HepG2 (cell line): Measurements from ENCODE around the gene TAF6. TPM values are rescaled to one million over a fixed set of nuclear protein-coding genes. Genes with fewer than 3 reads are reported as not detected.

Experiments
- ATAC-seq: fragments of 200-7000 bp; cut with Tn5 transposase; 3 replicates; pipeline ENCODE4 v1.9.1; 2020; ENCODE audit warnings: mild to moderate bottlenecking, moderate library complexity
- BruUV-seq: library from RNA; stranded (reverse); fragments of 400-500 nt; replicated peaks from 2 replicates; lab custom pipeline; 2021; lab: Mats Ljungman, UMichigan
- CTCF ChIA-PET: fragments of 300-600 bp; formaldehyde crosslinking; extraction: SDS; loops from one replicate; lab custom pipeline; 2021; ENCODE audit warnings: low total read pairs, inconsistent platforms, low intra/inter-chr PET ratio; lab: Yijun Ruan, JAX
- POLR2A ChIA-PET: fragments of 350-600 bp; sonication (Branson Sonifier 250); formaldehyde crosslinking; loops from one replicate; lab custom pipeline; 2020; ENCODE audit warnings: antibody characterized with exemption, inconsistent platforms; lab: Yijun Ruan, JAX
- DNase-seq: peaks from one replicate; pipeline ENCODE4 v3.0.0-alpha.2; 2015; ENCODE audit warnings: low spot score
- FAIRE-seq: peaks from 3 replicates; lab custom pipeline; 2011; peaks lifted over from hg19 to GRCh38; lab: Jason Lieb, UNC
- H2AFZ ChIP-seq: one replicate; pipeline ENCODE4 v1.6.1; 2011; ENCODE audit warnings: low read length, inconsistent platforms
- H3K27ac ChIP-seq: fragments of 300-600 bp; 3 replicates; pipeline ENCODE4 v1.8.0; 2011; ENCODE audit warnings: mixed run types, mild to moderate bottlenecking, mixed read lengths, low read length, inconsistent platforms; ENCODE audit not compliant: insufficient read depth; ENCODE audit errors: extremely low read length
- H3K27me3 ChIP-seq, 2 experiments: fragments of 200-600 bp in 1 of 2; 2 replicates in 1 of 2; 3 replicates in 1 of 2; pipeline versions ENCODE4 v1.6.0 to v1.8.0; 2011; ENCODE audit warnings: low read length in 2 of 2, mild to moderate bottlenecking in 2 of 2, moderate library complexity in 2 of 2, inconsistent platforms in 1 of 2; ENCODE audit not compliant: insufficient read depth in 2 of 2, control insufficient read depth in 1 of 2
- H3K36me3 ChIP-seq, 2 experiments: fragments of 200-600 bp in 1 of 2; replicated peaks in 1 of 2; 2 replicates in 1 of 2; 3 replicates in 1 of 2; pipeline versions ENCODE4 v1.5.1 to v1.8.0; 2011; ENCODE audit warnings: low read length in 2 of 2, inconsistent platforms in 1 of 2; ENCODE audit not compliant: insufficient read depth in 2 of 2, control insufficient read depth in 1 of 2
- H3K4me1 ChIP-seq: 2 replicates; pipeline ENCODE4 v1.5.1; 2012; ENCODE audit warnings: low read length, inconsistent platforms; ENCODE audit not compliant: insufficient read depth
- H3K4me2 ChIP-seq: 2 replicates; pipeline ENCODE4 v1.6.0; 2011; ENCODE audit warnings: low read depth, low read length, inconsistent platforms
- H3K4me3 ChIP-seq, 3 experiments: fragments of 200-600 bp in 1 of 3; sonication (generic), shearing (Covaris generic) in 1 of 3; replicated peaks in 1 of 3; 2 replicates each; pipeline ENCODE4 v1.5.1; 2011 to 2016; ENCODE audit warnings: low read length in 3 of 3, inconsistent platforms in 2 of 3, low read depth in 2 of 3, mild to moderate bottlenecking in 2 of 3, control low read depth in 1 of 3, mixed read lengths in 1 of 3; ENCODE audit not compliant: insufficient read depth in 1 of 3
- H3K79me2 ChIP-seq: one replicate; pipeline ENCODE4 v1.6.1; 2011; ENCODE audit warnings: low read length, inconsistent platforms; ENCODE audit not compliant: insufficient read depth
- H3K9ac ChIP-seq: 2 replicates; pipeline ENCODE4 v1.6.0; 2011; ENCODE audit warnings: mild to moderate bottlenecking, low read depth, low read length, inconsistent platforms; ENCODE audit not compliant: insufficient read depth
- H3K9me3 ChIP-seq: 2 replicates; pipeline ENCODE4 v1.5.1; 2012; ENCODE audit warnings: mild to moderate bottlenecking, low read length
- H4K20me1 ChIP-seq: 2 replicates; pipeline ENCODE4 v1.6.0; 2011; ENCODE audit warnings: inconsistent platforms, mild to moderate bottlenecking, low read length, moderate library complexity; ENCODE audit not compliant: insufficient read depth
- CCDC6 ChIP-seq: sonication (generic); formaldehyde crosslinking; IDR thresholded peaks from 2 replicates; pipeline ENCODE4 v1.8.1; 2022; ENCODE audit warnings: mild to moderate bottlenecking, missing genetic modification reagents, moderate library complexity
- FIP1L1 ChIP-seq: fragments of 200-400 bp; formaldehyde crosslinking; IDR thresholded peaks from 2 replicates; pipeline ENCODE4 v1.6.1; 2018; ENCODE audit warnings: low read depth, mild to moderate bottlenecking, low read length, moderate library complexity, borderline replicate concordance; ENCODE audit not compliant: insufficient read depth
- FOXA3 ChIP-seq: IDR thresholded peaks from 2 replicates; pipeline ENCODE4 v1.6.1; 2016; ENCODE audit warnings: missing genetic modification reagents, missing compliant biosample characterization
- GZF1 ChIP-seq: sonication (generic); formaldehyde crosslinking; IDR thresholded peaks from 2 replicates; pipeline ENCODE4 v1.5.1; 2020; ENCODE audit warnings: mild to moderate bottlenecking, missing genetic modification reagents
- HNF1A ChIP-seq, 2 experiments: sonication (generic) in 1 of 2; formaldehyde crosslinking in 1 of 2; IDR thresholded peaks; 2 replicates each; pipeline versions ENCODE4 v1.4.0 to v1.6.1; 2016 to 2020; ENCODE audit warnings: borderline replicate concordance in 1 of 2, low read depth in 1 of 2, mild to moderate bottlenecking in 1 of 2, missing genetic modification reagents in 1 of 2
- KLF15 ChIP-seq: sonication (generic); formaldehyde crosslinking; IDR thresholded peaks from 2 replicates; pipeline ENCODE4 v1.8.1; 2023; ENCODE audit warnings: borderline replicate concordance, mild to moderate bottlenecking, inconsistent platforms, missing genetic modification reagents, mixed read lengths
- MAX ChIP-seq: IDR thresholded peaks from 2 replicates; pipeline ENCODE4 v1.6.1; 2012; ENCODE audit warnings: inconsistent platforms
- POLR2A ChIP-seq, 2 experiments: IDR thresholded peaks; 2 replicates each; pipeline ENCODE4 v1.6.1; 2011; ENCODE audit warnings: low read depth in 2 of 2, low read length in 2 of 2, mild to moderate bottlenecking in 1 of 2, moderate library complexity in 1 of 2; ENCODE audit not compliant: insufficient read depth in 1 of 2
- RARA ChIP-seq: IDR thresholded peaks from 2 replicates; pipeline ENCODE4 v1.6.1; 2016; ENCODE audit warnings: missing genetic modification reagents, missing compliant biosample characterization
- RBM22 ChIP-seq: fragments of 200-400 bp; formaldehyde crosslinking; optimal IDR thresholded peaks from 2 replicates; pipeline ENCODE3; 2017; ENCODE audit warnings: mild to moderate bottlenecking, low read length, moderate library complexity
- SMAD3 ChIP-seq: sonication (generic); formaldehyde crosslinking; IDR thresholded peaks from 2 replicates; pipeline ENCODE4 v1.4.0; 2020; ENCODE audit warnings: missing genetic modification reagents
- STAG1 ChIP-seq: sonication (generic); formaldehyde crosslinking; IDR thresholded peaks from 2 replicates; pipeline ENCODE4 v1.4.0; 2020; ENCODE audit warnings: missing genetic modification reagents
- ZNF275 ChIP-seq: sonication (generic); formaldehyde crosslinking; IDR thresholded peaks from 2 replicates; pipeline ENCODE4 v1.8.0; 2022; ENCODE audit warnings: missing genetic modification reagents, mild to moderate bottlenecking, inconsistent platforms, borderline replicate concordance
- ZNF280B ChIP-seq: sonication (generic); formaldehyde crosslinking; IDR thresholded peaks from 2 replicates; pipeline ENCODE4 v1.5.0; 2020; ENCODE audit warnings: missing genetic modification reagents, mild to moderate bottlenecking, borderline replicate concordance
- ZNF468 ChIP-seq: sonication (generic); formaldehyde crosslinking; IDR thresholded peaks from 2 replicates; pipeline ENCODE4 v1.8.0; 2022; ENCODE audit warnings: mild to moderate bottlenecking, moderate library complexity, missing genetic modification reagents
- ZNF577 ChIP-seq: sonication (generic); formaldehyde crosslinking; IDR thresholded peaks from 2 replicates; pipeline ENCODE4 v1.4.0; 2020; ENCODE audit warnings: mild to moderate bottlenecking, low read depth, missing genetic modification reagents, borderline replicate concordance
- ZNF619 ChIP-seq: sonication (generic); formaldehyde crosslinking; IDR thresholded peaks from 2 replicates; pipeline ENCODE4 v1.4.0; 2020; ENCODE audit warnings: mild to moderate bottlenecking, missing genetic modification reagents
- WGBS: methylation state at CpG from one replicate; pipeline ENCODE4 v1.1.6; 2017; ENCODE audit warnings: low lambda C conversion rate; 5-methylcytosine and 5-hydroxymethylcytosine counted together
- in situ Hi-C: cut with HindIII; loops from 2 replicates; pipeline ENCODE4 v1.10.0; 2017; ENCODE audit warnings: low pct_unique_long_range_greater_than_20kb; ENCODE audit not compliant: extremely low pct_ligation_motif_present
- intact Hi-C: fragments of 100-400 bp; cut with micrococcal nuclease; formaldehyde crosslinking; loops from one replicate; pipeline ENCODE4 v1.10.0; 2022; ENCODE audit not compliant: unreplicated experiment
- polyA plus RNA-seq, 8 experiments: library from polyadenylated mRNA; depleted of rRNA in 3 of 8; stranded (reverse) in 7 of 8; unstranded in 1 of 8; fragments of >200 nt; fragmentation: Illumina TruSeq in 4 of 8; extraction: Trizol in 4 of 8; gene quantifications; 2 replicates each; pipeline versions ENCODE4 v1.2.1 to v1.2.3, GENCODE V29; 2011 to 2016; ENCODE audit warnings: low read depth in 4 of 8, missing spikeins in 1 of 8, mixed read lengths in 1 of 8; ENCODE audit not compliant: insufficient read depth in 1 of 8
- total RNA-seq, 5 experiments: library from RNA; depleted of rRNA; stranded (reverse); fragments of >200 nt; fragmentation: Illumina TruSeq; extraction: Trizol; gene quantifications; 2 replicates each; pipeline ENCODE4 v1.2.3, GENCODE V29; 2016; ENCODE audit warnings: low read depth in 1 of 5

TAF6 gene
- total and polyA plus RNA-seq, 2 of the 13 experiments (the other 11 are each of a cell fraction or from before 2014, with no cell fraction given): 12.9 to 18.8 TPM

- Histone ChIP-seq H3K36me3 (peaks cover 7 to 31% of the 10 kb centered on the region in 2 experiments), H3K9me3 (no peaks in the 10 kb centered on the region), H3K79me2 (no peaks in the 10 kb centered on the region), H3K27ac (no peak overlapping the region), H3K4me2 (no peak overlapping the region), H3K27me3 (no peaks in the 10 kb centered on the region), H4K20me1 (no peaks in the 10 kb centered on the region), H3K4me3 (no peak overlapping the region), H3K9ac (no peak overlapping the region), H2AFZ (no peak overlapping the region), H3K4me1 (peaks cover 14% of the 10 kb centered on the region)
- DNase-seq: no peak
- intact Hi-C loops: loop anchor here (1.0 kb wide), 1 partner anchor 9 kb away; no protein-coding TSS in a partner anchor
- BruUV-seq: no TSS peak
- in situ Hi-C loops: no loop called here
- WGBS: 75% methylated on average over 8 of the region's 8 CpGs
- FAIRE-seq: peak; percentile 57
- peak; percentile 22 for ATAC-seq
- CTCF ChIA-PET: no interaction called here
- POLR2A ChIA-PET: interaction anchor here (0.8 kb wide), 1 partner anchor 13 kb away, joined by 3 read pairs; no protein-coding TSS in a partner anchor
- no peak for TF ChIP-seq ZNF619 (CRISPR knock-in tag)
- peak; percentile 16 for TF ChIP-seq RBM22
- TF ChIP-seq FOXA3 (CRISPR knock-in tag): 0 out of 2 replicates have a peak, but pooled peaks have one; percentile 7
- no peak for TF ChIP-seq ZNF280B (CRISPR knock-in tag)
- peak in 1 of 2 experiments; percentile 32; a peak in 1 of 4 replicates for TF ChIP-seq POLR2A (IDR thresholded peaks at IDR 0.05; ENCODE audit: insufficient read depth in 1 of 2, low read depth in 2 of 2, low read length in 2 of 2)
- no peak for TF ChIP-seq SMAD3 (CRISPR knock-in tag)
- no peak for TF ChIP-seq ZNF577 (CRISPR knock-in tag)
- TF ChIP-seq CCDC6 (CRISPR knock-in tag): no peak
- no peak for TF ChIP-seq ZNF275 (CRISPR knock-in tag)
- no peak for TF ChIP-seq HNF1A (IDR thresholded peaks at IDR 0.05; ENCODE audit: low read depth)
- no peak for TF ChIP-seq HNF1A (CRISPR knock-in tag; IDR thresholded peaks at IDR 0.05; ENCODE audit: borderline replicate concordance)
- no peak for TF ChIP-seq STAG1 (CRISPR knock-in tag)
- TF ChIP-seq FIP1L1: no peak
- no peak for TF ChIP-seq GZF1 (CRISPR knock-in tag)
- TF ChIP-seq MAX: no peak
- TF ChIP-seq KLF15: no peak
- 0 out of 2 replicates have a peak, but pooled peaks have one; percentile 8 for TF ChIP-seq RARA (CRISPR knock-in tag)
- TF ChIP-seq ZNF468 (CRISPR knock-in tag): no peak
Measured at GRCh38 chr7:100065452-100066186, 53.5 kb downstream of the TAF6 start.
